Measurements from ENCODE around the gene SEC31B. TPM values are rescaled to one million over a fixed set of nuclear protein-coding genes. Genes with fewer than 3 reads are reported as not detected.

SEC31B gene
- total and polyA plus RNA-seq, 12 donors: 2.8 to 85.1 (median 8.3) TPM

DNA sequence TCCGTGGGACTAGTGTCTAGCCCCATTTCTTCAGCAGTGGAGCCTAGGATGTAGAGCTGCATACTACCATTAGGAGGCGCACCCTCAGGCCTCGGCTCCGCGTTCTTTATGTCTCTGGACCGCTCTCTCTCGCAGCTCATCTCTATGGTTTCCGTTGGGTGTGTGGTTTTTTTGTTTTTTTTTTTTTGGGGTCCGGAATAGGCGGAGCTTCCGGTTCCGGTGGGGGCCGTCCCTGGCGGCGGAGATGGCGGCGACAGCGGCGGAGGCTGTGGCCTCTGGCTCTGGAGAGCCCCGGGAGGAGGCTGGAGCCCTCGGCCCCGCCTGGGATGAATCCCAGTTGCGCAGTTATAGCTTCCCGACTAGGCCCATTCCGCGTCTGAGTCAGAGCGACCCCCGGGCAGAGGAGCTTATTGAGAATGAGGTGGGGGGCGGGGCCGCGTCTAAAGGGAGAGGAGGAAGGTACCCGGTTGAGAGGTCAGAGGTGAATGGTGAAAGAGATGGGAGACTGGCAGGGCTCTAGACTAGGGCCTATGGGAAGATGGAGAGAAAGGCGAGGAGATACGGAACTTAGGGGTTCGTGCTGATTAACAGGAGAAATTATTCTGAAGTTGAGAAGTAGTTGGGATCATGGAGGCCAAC lies 16.2 kb upstream of the SEC31B start, which contains the start of gene HIF1AN:
Gene HIF1AN, plus strand, starts transcription at position 229 of the 639 bp plus-strand sequence. Its CDS starts 16 bp downstream, at position 245.
- Histone ChIP-seq H3K9me3 (replicated peaks in 1 of 3) (no peaks in the 10 kb centered on the region), H3K36me3 (replicated peaks in 1 of 2) (peaks cover 0 to 26% of the 10 kb centered on the region in 2 donors), H3K27me3 (no peaks in the 10 kb centered on the region), H3K27ac (peak within 1 kb of the TSS in 2 of 5 donors; percentile 53 to 64), H3K4me1 (replicated peaks in 1 of 2) (peaks cover 4 to 26% of the 10 kb centered on the region in 2 donors), H3K4me3 (peak within 1 kb of the TSS; percentile 62 to 94 (median 76))
- DNase-seq: peak; percentile 86 to 96 (median 93)
- 0 to 1% (median 1%) methylated on average over 27 to 35 of the region's 35 CpGs for WGBS, 4 donors
- intact Hi-C loops (cut with DNase I): no loop called here
- TF ChIP-seq POLR2A (IDR thresholded peaks at IDR 0.05): peak; percentile 46 to 64
- TF ChIP-seq, protein P1, sequence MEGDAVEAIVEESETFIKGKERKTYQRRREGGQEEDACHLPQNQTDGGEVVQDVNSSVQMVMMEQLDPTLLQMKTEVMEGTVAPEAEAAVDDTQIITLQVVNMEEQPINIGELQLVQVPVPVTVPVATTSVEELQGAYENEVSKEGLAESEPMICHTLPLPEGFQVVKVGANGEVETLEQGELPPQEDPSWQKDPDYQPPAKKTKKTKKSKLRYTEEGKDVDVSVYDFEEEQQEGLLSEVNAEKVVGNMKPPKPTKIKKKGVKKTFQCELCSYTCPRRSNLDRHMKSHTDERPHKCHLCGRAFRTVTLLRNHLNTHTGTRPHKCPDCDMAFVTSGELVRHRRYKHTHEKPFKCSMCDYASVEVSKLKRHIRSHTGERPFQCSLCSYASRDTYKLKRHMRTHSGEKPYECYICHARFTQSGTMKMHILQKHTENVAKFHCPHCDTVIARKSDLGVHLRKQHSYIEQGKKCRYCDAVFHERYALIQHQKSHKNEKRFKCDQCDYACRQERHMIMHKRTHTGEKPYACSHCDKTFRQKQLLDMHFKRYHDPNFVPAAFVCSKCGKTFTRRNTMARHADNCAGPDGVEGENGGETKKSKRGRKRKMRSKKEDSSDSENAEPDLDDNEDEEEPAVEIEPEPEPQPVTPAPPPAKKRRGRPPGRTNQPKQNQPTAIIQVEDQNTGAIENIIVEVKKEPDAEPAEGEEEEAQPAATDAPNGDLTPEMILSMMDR (IDR thresholded peaks at IDR 0.05): peak; percentile 84 to 94 (median 86)

DNA sequence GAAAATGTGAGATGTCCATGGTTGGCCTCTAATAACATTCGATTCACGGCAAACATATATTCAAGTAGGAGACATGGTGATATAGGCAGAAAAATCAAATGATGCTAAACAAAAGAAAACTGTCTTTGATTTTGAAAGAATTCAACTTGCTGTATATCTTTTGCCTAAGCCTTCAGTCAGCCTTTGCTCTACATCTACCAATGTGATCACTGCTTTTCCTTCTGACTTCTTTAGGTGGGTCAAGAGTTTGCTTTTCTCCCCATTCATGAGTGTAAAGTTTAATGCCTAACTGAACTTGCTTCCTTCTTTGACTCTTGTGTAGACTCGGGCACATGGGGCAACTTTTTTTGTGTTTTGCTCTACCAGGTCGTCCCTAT lies 15.7 kb upstream of the SEC31B start:
- Histone ChIP-seq H3K27me3 (no peaks in the 10 kb centered on the region), H3K36me3 (replicated peaks in 1 of 2) (peaks cover 0 to 21% of the 10 kb centered on the region in 2 donors), H3K4me3 (peak overlapping the region in 2 of 4 donors; percentile 70 to 82), H3K4me1 (replicated peaks in 1 of 2) (peaks cover 4 to 28% of the 10 kb centered on the region in 2 donors), H3K9me3 (replicated peaks in 1 of 3) (no peaks in the 10 kb centered on the region), H3K27ac (peak overlapping the region in 2 of 5 donors; percentile 49 to 53)
- no peak for TF ChIP-seq POLR2A (IDR thresholded peaks at IDR 0.05)
- 49 to 50% (median 49%) methylated on average over 4 of the region's 4 CpGs for WGBS, 4 donors
- DNase-seq: no peak
- intact Hi-C loops (cut with DNase I): no loop called here

DNA sequence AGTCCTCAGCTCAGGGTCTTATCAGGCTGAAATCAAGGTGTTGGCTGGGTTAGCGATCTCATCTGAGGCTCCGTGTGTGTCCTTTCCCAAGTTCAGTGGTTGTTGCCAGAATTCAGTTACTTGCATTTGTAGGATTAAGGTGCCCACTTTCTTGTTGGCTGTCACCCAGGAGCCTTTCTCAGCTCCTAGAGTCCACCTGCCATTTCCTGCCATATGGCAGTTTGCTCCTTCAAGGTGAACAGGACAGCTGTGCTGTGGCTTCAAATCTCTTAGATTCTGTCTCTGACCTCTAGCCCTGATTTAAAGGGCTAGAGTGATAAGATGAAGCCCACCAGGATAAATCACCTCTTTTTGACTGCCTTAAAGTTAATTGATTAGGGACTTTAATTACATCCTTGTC lies 15.1 kb upstream of the SEC31B start:
- Histone ChIP-seq H3K4me1 (replicated peaks in 1 of 2) (peaks cover 4 to 32% of the 10 kb centered on the region in 2 donors), H3K4me3 (no peak overlapping the region), H3K27me3 (no peaks in the 10 kb centered on the region), H3K27ac (no peak overlapping the region), H3K36me3 (replicated peaks in 1 of 2) (peaks cover 0 to 15% of the 10 kb centered on the region in 2 donors), H3K9me3 (replicated peaks in 1 of 3) (no peaks in the 10 kb centered on the region)
- intact Hi-C loops (cut with DNase I): no loop called here
- DNase-seq: no peak
- TF ChIP-seq, protein P1 (IDR thresholded peaks at IDR 0.05): no peak
- no peak for TF ChIP-seq POLR2A (IDR thresholded peaks at IDR 0.05)
- 59 to 86% (median 72%) methylated on average over 2 of the region's 2 CpGs for WGBS, 4 donors

DNA sequence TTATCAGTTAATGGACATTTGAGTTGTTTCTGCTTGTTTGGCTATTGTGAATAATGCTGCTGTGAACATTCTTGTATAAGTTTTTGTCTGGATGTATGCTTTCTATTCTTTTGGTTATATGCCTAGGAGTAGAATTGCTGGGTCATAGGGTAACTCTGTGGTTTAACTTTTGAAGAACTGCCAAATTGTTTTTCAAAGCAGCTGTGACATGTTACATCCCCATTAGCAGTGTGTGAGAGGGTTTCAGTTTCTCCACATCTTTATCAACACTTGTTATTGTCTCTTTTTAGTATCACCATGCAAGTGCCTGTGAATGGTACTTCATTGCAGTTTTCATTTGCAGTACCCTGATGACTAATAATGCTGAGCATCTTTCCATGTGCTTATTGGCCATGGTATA lies 12.1 kb upstream of the SEC31B start:
- Histone ChIP-seq H3K27ac (no peak overlapping the region), H3K36me3 (replicated peaks in 1 of 2) (peaks cover 0 to 7% of the 10 kb centered on the region in 2 donors), H3K4me3 (no peak overlapping the region), H3K4me1 (replicated peaks in 1 of 2) (peaks cover 22 to 36% of the 10 kb centered on the region in 2 donors), H3K9me3 (replicated peaks in 1 of 3) (no peaks in the 10 kb centered on the region), H3K27me3 (no peaks in the 10 kb centered on the region)
- intact Hi-C loops (cut with DNase I): no loop called here
- TF ChIP-seq POLR2A (IDR thresholded peaks at IDR 0.05): no peak
- TF ChIP-seq, protein P1 (IDR thresholded peaks at IDR 0.05): no peak
- no peak for DNase-seq
